HG02870 (cell line): ENCODE results near the gene RPS14.
A peak's percentile ranks its signal among the peaks of the same experiment; 100 is the strongest.
"Not testable (repeated sequence)": the region's sequence is repeated elsewhere in the genome, so short reads cannot be mapped to it uniquely, and the experiment has no call there.

Experiments
- ATAC-seq: cut with Tn5 transposase; IDR thresholded peaks from one replicate; pipeline ENCODE4 v1.9.1; 2021; ENCODE audit warnings: mild to moderate bottlenecking, moderate library complexity; ENCODE audit not compliant: unreplicated experiment

Gene RPS14

GRCh38 chr5:150419630-150420270, 29.8 kb downstream of the RPS14 start:
- ATAC-seq = no peak

GRCh38 chr5:150413902-150414790, 35.4 kb downstream of the RPS14 start:
- ATAC-seq = not testable (repeated sequence)

GRCh38 chr5:150413176-150413901, 36.2 kb downstream of the RPS14 start:
- no peak for ATAC-seq

- ATAC-seq = peak; percentile 72
Measured at GRCh38 chr5:150412319-150413175, 37.0 kb downstream of the RPS14 start, which contains the start of gene CD74. CD74 (minus strand) TSS chr5:150412910; CDS start chr5:150412749, 161 bp downstream.

GRCh38 chr5:150411245-150411979, 38.1 kb downstream of the RPS14 start:
- ATAC-seq = no peak

GRCh38 chr5:150410524-150411244, 38.9 kb downstream of the RPS14 start:
- ATAC-seq = no peak

- ATAC-seq = peak; percentile 21
Measured at GRCh38 chr5:150409638-150410523, 39.7 kb downstream of the RPS14 start.

- no peak for ATAC-seq
Measured at GRCh38 chr5:150408231-150408943, 41.2 kb downstream of the RPS14 start.

GRCh38 chr5:150407096-150407720, 42.3 kb downstream of the RPS14 start:
- no peak for ATAC-seq

GRCh38 chr5:150406723-150407095, 42.8 kb downstream of the RPS14 start:
- ATAC-seq = no peak

- ATAC-seq = no peak
Measured at GRCh38 chr5:150406103-150406722, 43.3 kb downstream of the RPS14 start.

- no peak for ATAC-seq
Measured at GRCh38 chr5:150404941-150405816, 44.4 kb downstream of the RPS14 start.

- no peak for ATAC-seq
Measured at GRCh38 chr5:150404535-150404934, 45.0 kb downstream of the RPS14 start.

- no peak for ATAC-seq
Measured at GRCh38 chr5:150404121-150404520, 45.4 kb downstream of the RPS14 start.

- no peak for ATAC-seq
Measured at GRCh38 chr5:150402901-150403342, 46.6 kb downstream of the RPS14 start.
